Fibroblast of gingiva (primary cell): ENCODE results near the gene NKX1-1.
"Not testable (repeated sequence)": the region's sequence is repeated elsewhere in the genome, so short reads cannot be mapped to it uniquely, and the experiment has no call there.

Source experiments
- DNase-seq: peaks from one replicate; pipeline ENCODE4 v3.0.0-alpha.2; 2011; ENCODE audit warnings: low read depth

The NKX1-1 gene

DNA sequence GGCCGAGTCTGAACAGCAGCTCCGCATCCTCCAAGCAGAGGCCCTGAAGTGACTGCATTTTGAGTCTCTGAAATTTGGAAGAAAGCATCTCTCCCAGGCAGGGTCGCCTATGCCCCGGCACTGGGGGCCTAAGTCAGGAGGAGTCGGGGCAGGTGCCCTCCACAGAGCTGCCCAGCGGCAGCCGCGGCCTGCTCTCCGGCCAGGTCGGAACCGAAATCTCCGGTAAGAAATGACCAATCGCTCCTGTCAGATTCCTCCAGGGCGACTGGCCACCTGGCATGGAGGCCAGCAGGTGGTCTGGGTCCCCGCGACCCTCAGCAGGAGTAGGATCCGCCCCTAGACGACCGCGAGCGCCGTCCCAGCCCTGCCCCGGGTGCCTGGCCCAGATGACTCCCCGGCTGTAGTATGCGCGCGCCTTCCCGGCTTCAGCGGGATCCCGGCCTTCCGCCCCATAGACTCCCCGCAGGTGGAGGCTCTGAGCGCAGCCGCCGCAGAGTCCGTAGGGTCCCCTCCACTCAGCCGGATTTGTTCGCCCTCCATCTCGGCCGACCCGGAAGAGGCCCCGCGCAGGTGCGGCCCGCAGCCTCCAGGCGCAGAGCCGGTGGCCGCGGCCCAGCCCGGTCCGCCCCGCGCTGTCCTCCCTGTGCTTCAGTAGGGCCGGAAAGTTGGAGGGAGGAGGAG lies 1.5 kb downstream of the NKX1-1 start:
- DNase-seq, result no peak

DNA sequence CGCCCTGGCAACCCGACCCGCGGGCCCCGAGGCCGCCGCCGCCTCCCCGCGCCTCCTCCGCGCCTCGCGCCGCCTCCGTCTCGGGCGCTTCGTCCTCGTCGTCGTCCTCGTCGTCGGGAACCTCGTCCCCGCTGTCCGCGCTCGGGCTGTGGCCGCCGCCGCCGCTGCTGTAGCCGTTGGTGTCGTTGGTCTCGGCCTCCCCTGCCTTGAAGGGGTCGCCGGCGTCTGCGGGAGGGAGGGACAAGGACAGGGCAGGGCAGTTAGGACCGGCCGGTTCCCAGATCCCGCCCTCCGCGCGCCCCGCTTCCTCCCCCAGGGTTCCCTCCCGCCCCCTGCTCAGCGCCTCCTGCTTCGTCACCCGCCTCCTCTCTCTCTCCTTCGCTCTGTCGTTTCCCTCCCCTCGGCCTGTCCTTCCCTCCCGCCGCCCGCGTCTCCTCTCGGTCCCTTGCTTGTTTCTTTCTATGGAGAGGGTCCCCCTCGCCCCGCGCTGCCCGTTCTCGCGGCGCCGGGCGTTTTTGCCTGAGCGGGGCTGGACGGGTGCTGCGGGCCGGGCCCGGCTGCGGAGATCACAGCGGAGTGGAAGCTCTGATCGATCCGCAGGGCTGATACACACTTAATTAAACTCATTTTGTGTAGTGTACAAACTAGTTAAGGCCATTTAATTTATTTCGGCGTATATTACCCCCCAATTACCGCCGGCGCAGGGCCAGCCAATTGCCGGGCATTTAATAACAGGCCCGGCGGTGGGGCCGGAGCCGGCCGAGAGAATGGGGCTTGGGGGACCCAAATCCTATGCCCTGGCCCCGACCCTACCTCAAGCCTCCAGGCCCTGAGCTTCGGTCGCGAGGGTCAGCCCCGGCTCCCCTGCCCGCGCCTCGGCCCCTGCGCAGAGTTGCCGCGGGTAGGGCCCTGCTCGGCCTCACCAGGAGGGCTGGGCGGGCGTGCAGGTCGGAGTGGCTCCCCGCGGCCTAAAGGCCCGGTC lies 2.4 kb downstream of the NKX1-1 start:
- DNase-seq, result no peak

DNA sequence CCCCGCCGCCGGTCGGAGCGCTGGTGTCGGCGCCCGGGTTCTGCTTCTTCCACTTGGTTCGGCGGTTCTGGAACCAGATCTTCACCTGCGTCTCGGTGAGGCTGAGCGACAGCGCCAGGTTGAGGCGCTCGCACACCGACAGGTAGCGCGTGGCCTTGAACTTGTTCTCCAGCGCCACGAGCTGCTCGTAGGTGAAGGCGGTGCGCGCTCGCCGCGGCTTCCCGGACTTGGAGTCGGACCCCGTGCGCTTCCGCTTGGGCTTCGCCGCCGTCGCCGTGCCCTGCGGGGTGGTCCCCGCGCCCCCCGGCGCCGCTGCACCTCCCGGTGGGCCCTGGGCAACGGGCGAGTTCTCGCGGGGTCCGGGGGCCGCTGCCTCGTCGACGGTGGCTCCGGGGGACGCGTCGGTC lies 3.1 kb downstream of the NKX1-1 start:
- no peak for DNase-seq

DNA sequence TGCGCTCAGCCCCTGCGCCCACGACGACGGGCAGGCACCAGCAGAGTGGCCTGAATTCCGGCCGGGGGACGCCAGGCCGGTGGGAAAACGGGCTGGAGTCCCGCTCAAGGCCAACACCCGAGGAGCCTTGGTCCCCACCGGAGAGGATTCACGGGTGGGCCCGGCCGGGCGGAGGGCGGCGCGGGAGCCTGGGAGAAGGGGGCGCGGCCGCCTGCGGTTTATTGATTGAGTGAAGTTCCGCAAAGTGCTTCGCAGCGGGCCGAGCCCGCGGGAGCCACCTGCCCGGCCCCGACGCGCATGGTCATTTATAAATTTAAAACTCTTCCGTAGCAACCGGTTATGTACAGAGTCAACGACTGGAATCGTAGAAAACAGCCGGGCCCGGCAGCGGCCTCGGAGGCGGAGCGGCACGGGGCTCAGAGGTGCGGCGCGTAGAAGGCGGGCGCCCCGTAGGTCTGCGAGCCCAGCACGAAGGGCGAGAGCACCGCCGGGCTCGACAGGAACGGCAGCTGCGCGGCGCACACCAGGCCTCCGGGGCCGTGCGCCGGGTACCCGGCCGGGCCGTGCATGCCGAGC lies 3.6 kb downstream of the NKX1-1 start:
- DNase-seq, result no peak

DNA sequence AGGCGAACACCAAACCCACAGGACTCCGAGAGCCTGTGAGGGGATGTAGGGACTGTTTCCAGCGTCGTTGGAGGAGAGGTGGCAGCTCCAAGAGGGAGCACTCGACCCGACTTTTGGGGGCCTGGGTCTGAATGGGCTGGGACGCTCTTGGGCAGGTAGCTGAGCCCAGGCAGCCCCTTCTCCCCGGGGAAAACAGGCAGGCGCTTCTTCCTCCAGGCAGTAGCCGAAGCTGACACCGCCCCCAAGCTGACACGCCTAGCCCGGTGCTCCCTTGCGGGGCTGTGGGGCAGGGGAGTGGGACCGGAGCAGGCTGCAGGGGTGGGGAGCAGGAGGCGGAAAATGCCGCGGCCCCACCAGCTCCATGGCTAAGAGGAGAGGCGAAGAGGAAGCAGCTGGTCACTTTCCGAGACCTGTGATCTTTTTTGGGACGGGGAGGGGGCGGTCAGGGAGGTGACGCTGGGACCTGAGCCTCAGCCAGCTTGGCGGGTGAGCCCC lies 4.2 kb downstream of the NKX1-1 start:
- no peak for DNase-seq

DNA sequence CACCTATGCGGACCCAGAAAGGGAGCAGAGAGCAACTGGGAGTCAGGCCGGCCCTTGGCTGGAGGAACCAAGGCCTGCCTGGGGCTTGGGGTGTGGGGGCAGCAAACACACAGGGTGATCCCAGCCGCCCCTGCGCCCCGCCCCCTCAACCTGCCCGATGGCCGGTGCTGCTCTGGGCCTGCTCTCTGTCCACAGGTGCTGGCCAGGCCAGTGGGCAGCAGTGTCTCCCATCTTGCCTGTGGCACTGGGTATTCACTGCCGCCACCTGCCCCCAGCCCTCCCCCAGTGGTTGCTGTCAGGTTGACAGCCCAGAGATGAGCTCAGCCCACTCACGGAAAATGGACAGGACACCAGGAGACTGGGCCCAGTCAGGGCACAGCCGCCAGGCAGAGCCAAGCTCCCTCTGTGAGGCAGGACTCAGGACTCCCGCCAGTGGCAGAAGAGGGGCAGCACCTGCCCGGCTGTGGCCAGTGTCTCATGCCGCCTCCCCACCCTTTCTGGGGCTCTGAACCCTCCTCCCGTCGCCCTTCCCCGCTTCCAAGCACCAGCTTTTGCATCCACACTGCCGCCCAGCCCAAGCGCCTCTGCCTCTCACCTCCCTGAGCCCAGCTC lies 4.7 kb downstream of the NKX1-1 start:
- no peak for DNase-seq

DNA sequence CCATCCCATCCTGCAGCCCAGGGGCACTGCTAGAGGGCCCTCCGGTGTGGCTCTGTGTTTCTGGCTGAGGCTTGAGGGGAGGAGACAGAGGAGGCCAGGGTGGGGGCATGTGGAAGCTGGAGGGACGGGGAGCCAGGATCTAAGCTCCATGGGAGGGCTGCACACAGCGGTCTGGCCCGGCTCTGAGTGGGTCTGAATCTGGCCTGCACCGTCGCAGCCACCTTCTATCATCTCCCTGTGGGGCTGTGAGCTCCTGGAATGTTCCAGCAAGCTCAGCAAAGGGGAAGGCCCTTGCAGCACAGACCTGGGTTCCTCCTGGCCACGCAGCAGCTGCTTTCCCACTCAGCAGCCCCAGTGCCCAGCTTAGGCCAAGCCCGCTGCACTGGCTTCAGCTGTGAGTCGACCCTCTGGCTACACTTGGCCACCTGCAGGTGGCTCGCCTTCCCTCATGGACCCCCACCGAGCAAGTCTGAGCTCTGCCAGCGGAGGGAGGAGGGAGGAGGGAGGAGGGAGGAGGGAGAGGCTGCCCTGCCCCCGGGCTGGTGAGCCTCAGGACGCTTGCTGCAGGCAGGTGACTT lies 5.3 kb downstream of the NKX1-1 start:
- no peak for DNase-seq

DNA sequence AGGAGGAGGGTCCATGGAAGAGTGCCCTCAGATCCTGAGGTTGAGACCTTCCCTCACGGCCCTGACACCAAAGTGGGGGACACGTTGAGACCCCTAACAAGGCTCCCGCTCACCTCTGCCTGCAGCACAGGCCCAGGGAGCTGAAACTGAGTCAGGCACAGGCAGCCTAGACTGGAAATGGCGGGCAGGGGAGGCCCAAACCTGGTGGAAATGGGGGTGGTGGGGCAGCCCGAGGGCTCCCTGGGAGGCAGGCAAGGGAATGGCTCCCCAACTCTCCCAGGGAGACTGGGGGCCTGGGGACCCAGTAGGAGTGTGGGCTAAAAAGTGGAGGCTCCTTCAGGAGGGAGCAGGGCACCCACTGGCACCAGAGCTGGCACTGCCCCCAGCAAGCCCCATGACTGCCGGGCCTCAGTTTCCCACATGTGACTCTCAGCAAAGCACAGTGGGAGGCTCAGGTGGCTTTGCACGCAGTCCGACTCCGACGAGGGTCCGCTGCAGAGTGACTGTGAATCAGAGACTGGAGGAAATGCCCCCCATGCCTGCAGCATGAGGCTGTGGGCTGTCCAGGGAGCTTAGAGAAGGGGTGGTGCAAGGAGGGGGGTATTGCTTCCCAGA lies 5.9 kb downstream of the NKX1-1 start:
- no peak for DNase-seq

DNA sequence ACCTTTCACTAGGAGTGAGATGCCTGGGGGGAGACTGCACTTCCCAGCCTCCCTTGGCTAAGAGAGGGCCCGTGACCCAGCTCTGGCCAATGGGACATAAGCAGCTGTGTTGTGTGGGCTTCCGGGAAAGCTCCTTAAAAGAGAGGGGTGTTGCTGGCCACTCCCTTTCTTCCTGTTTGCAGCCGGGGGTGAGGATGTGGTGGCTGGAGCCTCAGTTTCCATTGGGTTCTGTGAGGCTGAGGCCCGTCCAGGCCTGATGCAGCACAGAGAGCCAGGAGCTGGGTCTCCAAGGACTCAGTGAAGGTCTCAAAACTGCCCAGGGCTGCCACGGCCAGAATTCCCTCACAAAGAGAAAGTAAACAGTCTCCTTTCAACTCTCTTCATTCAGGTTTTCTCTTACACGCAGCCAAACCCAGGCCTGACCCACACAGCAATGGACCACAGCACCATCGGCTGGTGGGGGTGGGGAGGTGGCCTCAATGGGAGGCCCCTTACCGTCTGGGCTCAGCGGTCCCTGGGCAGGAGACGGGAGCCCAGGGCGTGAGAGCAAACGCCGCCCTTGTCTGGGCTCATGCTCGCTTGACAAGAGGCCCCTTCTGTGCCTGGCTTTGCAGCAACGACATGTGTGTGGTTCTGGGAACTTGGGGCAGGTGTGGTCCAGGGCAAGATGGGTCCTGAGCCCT lies 6.6 kb downstream of the NKX1-1 start:
- no peak for DNase-seq

DNA sequence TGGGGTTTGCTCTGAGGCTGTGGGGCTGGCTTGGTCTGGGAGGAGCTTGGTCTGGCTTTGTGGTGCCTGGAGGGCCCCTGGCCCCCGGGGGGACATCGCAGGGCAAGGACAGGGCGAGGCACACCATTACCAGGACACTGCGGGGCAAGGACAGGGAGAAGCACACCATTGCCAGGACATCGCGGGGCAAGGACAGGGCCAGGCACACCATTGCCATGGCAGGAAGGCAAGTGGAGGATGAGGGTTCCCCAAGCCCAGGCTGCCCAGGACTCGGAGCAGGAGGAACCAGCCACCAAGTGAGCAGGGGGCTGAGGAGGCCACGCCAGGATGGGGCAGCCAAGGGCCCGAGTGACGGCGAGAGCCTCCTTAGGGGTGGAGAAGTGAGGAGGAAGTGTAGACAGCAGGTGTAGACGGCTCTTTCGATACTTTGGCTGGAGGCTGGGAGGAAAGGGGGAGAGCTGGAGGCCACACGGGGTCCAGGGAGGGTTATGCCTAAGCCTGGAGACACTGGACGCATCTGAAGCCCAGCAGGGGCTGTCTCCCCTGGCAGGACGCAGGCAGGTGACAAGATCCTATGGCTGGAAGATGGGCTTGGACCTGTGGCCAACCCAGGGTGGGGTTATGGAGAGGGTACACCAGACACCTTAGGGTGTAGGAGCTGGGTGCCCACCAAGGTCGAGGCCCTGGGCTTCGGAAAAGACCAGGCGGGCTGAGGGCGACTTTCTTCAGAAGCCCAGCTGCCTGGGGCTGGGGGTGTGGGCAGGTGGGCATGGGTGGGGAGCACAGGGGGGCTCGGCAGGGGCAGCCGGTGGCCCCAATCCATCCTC lies 7.3 kb downstream of the NKX1-1 start:
- no peak for DNase-seq

DNA sequence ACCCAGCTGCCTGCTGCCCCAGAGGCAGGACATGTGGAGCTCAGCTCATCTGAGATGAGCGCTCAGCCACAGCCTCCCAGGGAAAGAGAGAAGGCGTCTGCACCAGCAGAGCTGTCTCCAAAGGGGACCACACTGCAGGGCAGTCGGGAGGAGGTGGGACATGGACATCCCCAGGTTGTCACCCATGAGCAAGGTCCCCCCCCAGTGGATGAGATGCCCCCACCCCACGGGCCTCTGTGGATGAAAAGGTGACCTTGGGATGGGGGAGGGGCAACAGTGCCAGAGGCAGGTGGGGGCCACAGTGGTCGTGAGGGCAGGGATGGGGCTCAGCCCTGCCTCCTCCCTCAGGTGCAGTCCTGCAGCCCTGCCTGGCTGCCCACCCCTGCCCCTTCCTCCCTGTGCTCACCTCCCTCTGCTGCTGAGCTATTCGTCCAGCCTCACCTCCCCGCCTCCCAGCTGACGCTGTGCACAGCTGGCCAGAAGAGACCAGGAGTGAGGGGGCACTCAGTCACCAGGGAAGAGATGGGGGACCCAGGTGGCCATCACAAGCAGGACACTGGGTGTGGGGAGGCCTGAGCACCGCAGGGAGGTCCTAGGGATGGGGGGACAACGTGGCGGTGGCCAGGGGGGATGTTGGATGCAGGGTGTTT lies 9.3 kb downstream of the NKX1-1 start:
- DNase-seq, result no peak

DNA sequence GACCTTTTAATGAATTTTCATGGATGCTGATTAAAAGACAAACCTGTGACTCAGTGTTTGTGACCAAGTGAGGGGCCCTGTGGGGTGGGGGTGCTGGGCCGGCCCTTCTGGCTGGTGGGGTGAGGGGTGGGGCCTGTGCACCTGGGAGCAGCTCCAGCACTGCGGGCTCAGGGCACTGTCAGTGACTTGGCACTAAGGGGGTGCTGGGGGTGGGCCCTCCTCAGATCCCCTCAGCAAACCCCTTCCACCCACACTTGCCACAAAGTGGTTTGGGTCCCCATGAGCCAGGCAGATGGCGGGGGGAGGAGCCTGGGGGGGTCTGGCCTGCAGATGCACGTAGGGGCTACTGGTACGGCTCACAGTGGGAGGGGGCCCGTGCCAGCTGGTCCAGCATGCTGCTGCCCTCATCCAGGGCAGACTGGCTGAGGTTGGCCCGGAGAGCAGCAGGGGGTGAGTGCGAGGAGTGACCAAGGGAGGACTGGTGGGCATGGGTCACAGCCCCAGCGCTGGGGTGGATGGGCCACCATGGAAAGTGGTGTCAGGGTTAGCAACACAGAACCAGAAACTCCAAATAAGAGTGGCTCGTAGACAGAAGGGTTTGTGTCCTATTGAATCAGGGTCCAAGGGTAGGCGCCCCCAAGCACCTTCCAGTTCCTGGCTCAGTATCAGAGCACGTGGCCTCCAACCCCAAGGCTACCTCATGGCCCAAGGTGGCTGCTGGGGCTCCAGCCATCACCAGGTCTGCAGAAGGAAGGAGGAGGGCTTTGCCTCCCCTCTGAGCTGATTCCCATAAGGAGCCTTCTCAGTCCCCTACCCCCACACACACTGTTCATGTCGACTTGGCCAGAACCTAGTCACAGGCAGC lies 10.1 kb downstream of the NKX1-1 start:
- DNase-seq, result no peak

DNA sequence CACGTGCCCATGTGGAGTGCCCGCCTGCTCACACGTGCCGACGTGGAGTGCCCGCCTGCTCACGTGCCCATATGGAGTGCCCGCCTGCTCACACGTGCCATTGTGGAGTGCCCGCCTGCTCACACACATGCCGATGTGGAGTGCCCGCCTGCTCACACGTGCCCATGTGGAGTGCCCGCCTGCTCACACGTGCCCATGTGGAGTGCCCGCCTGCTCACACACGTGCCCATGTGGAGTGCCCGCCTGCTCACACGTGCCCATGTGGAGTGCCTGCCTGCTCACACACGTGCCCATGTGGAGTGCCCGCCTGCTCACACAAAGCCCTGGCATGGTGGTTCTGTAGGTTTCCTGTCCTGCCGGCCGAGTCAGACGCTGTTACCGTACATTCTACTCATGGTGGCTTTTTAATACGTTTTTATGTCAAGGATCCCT lies 10.8 kb downstream of the NKX1-1 start:
- DNase-seq, result not testable (repeated sequence)

DNA sequence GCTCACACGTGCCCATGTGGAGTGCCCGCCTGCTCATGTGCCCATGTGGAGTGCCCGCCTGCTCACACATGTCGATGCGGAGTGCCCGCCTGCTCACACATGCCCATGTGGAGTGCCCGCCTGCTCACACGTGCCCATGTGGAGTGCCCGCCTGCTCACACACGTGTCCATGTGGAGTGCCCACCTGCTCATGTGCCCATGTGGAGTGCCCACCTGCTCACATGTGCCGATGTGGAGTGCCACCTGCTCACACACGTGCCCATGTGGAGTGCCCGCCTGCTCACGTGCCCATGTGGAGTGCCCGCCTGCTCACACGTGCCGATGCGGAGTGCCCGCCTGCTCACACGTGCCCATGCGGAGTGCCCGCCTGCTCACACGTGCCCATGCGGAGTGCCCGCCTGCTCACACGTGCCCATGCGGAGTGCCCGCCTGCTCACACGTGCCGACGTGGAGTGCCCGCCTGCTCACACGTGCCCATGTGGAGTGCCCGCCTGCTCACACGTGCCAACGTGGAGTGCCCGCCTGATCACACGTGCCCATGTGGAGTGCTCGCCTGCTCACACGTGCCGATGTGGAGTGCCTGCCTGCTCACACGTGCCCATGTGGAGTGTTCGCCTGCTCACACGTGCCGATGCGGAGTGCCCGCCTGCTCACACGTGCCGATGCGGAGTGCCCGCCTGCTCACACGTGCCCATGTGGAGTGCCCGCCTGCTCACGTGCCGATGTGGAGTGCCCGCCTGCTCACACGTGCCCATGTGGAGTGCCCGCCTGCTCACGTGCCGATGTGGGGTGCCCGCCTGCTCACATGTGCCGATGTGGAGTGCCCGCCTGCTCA lies 11.5 kb downstream of the NKX1-1 start:
- DNase-seq, result not testable (repeated sequence)

DNA sequence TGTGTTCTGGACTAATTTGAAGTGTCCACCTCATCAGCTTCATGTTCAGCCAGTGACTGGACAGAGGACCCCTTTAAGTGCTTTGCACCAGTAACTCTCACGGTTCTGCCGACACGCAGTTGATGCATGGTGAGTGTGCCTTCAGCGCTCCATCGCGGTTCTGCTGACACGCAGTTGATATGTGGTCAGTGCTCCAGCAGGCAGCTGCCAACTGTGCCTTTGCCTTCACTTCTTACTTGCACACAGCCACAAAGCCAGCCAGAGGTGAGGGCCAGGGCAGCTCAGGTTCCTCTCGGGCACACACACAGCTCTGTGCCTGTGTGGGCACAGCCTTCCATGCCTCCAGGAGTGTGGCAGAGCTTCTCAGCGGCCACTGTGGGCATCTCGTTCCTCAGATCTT lies 12.4 kb downstream of the NKX1-1 start:
- DNase-seq, result no peak

DNA sequence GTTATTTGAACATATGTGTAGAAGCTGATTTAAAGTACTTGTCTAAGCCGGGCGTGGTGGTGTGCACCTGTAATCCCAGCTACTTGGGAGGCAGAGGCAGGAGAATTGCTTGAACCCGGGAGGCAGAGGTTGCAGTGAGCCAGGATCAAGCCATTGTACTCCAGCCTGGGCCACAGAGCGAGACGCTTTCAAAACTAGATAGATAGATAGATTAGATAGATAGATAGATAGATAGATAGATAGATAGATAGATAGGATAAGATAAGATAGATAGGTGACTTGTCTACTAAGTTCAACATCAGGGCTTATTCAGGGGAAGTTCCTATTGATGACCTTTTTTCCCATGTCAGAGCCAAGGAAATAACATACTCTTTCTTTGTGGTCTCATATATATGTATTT lies 12.9 kb downstream of the NKX1-1 start:
- not testable (repeated sequence) for DNase-seq
